Activated T-cell treated with anti-CD3 and anti-CD28 coated beads for 24 hours (primary cell): Measurements from ENCODE around the gene PCSK1.

Experiments
- DNase-seq: peaks from one replicate; pipeline ENCODE4 v3.0.0-alpha.2; 2020; ENCODE audit warnings: low read depth

Gene PCSK1

DNA sequence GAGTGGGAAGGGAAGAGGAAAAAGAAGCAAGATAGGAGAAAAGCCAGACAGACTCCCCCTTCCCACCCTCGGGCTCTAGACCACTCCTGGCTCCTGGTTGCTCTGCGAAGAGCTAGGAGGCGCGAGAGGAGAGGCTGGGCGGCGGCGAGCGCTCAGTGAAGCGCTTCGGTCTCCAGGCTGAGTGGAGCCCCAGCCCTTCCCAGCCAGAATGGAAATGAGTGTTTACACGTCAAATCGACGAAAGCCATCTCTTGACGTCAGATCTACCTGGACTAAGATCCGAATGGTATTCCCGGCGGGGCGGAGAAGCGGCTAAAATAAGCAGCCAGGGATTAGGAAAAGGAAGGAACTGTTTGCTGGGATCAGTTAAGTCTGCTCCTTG, at the start of gene PCSK1:
Gene PCSK1, minus strand, starts transcription at position 183 of the 382 bp plus-strand sequence. CDS start 206 bp downstream, outside the sequence.
- DNase-seq = no peak

DNA sequence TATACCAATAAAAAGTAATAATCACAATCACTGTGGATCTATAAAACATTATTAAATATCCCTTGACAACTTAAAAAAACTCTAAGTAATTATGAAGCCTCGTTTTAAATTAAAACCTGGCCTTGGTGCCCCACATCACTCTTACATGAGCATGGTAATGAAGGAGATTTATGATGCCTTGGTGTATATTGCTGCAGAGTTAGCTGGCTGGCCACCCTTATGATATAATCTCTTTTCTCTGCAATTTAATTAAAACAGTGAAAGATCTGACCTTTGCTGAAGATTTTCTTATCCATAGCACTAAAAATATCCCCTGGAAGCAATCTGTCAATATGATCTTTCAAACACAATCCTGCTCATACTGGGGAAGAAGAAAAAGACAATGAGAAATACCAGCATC, 48.8 kb upstream of the PCSK1 start:
- no peak for DNase-seq

DNA sequence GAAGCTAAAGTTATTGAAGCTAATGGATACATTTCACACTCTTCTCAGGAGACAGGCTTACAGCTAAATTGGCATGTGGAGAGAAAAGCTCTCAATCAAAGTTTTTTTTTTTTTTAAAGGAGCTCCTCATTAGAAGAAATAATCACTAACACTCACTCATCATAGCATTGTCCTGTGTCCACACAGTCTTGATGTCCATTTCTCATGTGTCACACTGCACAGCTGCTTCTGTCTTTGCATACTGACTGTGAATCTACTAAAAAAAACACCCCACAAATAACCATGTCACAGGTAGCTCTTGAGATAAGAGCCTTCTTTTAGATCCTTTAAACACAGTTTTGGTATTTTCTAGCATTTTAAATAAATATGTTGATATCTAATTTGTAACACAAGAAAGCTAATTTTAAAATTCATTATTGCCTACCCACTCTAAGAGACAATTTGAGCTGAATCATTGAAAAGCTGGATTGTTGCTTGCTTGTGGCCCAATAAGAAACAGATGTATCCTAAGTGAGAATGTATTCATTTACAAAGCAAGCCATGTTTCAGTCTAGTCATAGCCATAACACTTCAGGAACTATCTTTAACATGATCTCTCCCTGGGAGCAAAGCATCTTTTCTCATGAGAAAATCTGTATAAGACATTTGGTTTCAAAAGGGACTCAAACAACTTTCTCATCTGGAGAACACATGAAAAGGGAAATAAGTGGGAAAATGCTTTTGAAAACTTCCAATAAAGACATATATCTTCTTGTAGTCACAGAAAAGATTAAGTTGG, 48.1 kb upstream of the PCSK1 start:
- no peak for DNase-seq

DNA sequence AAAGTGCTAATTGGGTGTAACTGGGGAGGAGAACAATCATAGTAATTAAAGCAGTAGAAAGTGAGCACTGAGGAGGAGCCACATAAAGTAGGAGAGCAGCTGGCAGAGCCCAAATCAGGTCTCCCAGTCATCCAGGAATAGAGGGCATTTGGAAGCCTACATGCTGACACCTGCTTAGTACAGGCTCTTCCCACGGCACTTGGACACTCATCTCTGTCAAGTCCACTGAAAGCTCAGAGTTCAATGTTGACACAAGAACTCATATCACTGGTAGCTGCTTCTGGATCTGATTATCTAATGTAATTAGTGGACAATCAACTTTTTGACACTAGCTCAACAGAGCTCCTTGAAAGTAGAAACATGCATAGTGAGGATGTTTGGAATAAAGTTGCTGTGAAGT, 45.9 kb upstream of the PCSK1 start:
- no peak for DNase-seq

DNA sequence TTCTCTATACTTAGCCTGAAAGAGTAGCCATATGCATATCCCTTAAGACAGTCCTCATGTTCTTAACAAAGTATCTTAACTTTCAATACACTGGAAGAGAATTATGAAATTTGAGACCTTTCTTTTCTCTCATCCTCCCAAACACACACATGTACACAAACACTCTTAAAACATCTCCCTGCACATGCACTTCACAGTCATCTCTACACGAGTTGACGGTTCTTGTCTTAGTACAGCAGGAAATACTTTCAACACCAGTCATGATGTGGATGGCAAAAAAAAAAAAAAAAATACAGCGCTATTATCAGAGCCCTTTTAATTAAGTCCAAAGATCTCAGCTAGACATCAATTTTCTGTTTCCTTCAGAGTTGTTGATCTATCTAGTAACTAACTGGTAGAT, 43.6 kb upstream of the PCSK1 start:
- no peak for DNase-seq

DNA sequence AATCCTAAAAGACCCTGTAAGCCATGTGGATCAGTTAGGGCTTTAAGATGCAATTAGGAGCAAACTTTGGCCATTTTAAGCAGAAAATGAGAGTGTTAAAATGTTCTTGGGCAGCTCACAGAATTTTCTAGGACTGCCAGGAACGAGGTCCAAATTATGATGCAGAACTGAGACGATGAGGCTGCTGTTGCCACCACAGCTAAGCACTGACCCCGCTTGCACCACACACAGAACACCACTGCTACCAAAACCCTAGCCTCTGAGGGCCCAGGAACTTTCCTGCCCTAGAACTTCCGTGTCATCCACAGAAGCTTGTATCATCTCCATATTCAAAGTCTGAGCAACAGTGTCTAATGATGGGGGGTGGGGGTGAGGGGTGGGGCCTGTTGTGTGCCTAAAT, 41.0 kb upstream of the PCSK1 start:
- DNase-seq = no peak

DNA sequence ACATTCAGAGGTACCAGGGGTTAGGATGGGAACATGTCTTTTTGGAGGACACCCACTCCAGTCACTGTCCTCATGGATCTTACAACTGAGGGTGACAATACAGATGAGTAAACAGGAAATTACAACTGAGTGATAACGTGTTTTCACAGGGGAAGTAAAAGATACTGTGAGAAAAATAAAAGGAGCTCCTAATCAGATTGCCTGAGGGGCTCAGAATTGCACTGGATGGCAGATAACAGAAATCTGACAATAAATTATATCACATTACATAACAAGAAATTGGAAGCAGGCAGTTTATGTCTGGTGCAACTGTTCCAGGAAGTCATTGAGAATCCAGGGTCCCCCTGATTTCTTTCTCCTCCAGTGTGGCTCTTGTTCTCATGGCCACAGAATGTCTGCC, 40.1 kb upstream of the PCSK1 start:
- no peak for DNase-seq

DNA sequence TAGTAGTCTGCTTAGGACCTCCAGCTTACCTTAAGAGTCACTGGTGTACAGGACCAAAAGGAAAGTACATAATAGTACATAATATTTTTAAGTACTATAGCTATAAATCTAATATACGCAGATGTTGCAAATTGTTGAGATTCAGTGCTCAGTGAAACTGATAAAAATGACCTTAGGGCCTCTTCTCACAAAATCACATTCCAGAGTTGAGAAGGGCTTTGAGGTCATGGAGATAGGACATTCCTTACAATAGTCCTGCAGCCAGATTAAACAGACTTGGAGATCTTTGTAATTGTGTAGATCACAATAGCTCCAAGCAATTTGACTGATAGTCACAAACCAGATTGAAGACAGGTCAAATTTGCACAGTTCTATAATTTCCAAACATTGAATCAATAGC, 37.7 kb upstream of the PCSK1 start:
- DNase-seq = no peak

DNA sequence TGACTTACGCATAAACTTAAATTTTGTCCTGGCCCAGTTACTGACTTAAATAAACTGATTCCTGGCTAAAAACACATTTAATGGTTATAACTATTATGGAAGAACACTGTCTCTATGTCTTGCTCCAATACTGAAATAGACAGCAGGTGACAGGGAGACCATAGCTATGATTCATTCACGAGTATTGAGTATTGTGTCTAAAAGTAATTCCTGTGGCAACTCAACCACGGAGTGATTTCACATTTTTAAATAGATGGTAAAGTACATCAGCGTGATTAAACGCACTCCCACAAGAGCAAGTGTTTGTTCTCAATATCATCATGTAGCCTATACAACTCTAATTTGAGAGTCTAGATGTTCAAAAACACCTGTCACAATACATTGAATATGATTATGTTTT, 35.9 kb upstream of the PCSK1 start:
- DNase-seq = no peak

DNA sequence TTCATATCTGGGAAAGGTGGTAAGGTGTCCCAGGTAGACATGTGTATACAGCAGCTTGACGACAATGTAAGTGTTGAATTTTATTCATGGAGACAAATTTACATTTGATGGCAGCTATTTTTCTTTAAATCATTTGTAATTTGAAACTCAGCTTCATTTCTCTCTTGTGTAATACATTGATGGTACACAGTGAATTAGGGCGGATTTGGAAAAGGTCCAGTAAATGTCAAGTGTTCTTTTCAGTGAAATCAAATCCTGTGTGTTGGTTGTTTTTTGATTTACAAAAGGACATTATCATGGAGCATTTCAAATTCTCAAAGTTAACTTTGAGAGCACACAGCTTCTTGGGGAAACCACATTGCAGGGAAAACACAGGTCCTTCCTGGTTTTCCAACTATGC, 30.0 kb upstream of the PCSK1 start:
- DNase-seq = no peak

DNA sequence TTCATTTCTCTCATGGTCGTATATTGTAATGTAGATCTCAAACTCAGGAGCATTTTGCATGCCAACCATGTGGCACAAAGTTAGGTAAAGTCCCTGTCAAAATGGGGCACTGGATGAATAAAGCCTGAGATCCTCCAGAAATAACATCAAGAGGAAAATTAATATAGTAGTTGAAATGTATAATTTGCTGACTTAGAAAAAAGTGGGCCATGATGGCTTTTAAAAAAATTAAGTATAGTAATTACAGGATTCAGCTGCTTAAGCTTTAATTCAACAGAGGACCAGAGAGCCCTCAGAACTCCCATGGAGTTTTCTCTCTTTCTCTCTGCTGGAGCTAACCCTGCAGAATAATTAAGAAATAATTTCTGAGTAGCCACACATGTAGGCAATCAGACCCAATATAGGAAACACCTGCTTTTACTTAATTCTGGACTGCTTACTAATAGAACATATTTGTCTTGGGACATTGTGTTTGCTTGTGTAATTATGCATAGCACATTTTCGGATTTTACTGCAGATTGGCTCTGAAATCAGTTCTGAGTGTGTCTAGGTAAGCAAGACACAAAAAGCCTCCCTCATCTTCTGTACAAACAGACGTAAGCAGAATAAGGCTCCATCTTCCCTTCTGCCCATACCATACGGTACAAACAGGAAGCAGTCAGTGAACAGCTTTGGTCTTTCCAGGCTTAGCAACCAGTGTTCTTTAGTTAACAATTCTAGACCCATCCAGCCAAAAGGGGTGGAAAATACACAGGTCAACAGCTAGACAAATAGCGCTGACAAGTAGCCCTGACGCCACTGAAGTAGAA, 26.5 kb upstream of the PCSK1 start:
- DNase-seq = no peak

DNA sequence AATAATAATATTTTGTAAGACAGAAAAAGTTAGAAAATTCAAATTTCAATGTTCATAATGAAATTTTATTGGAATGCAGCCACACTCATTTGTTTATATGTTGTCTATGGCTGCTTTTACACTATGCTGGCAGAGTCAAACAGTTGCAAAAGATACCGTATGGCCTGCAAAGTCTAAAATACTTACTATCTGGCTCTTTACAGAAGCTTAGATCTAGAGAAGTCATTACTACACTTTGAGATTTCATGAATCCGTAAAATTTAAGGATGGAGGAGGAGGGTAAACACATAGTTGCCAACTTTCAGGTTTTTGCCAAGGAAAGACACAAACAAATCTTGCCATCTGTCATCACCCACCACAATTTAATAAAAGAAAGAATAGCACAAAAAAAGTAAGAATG, 25.1 kb upstream of the PCSK1 start:
- DNase-seq = no peak

DNA sequence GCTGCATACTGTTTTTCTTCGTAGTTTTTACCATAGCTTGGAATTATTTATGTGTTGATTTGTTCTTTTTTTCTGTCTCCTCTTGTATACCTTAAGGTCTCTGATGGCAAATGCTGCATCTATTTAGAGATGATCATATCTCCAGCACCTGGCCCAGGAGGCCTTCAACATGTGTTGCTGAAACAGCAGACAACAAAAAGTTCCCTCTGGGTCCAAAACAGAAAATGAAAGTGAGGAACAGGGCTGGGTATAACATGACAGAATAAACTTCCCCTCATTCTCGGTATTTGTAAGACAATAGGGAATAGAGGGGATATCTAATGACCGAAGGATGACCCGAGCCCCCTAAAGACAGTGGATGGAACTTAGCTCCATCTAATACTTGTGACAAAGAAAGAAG, 22.7 kb upstream of the PCSK1 start:
- DNase-seq = no peak

DNA sequence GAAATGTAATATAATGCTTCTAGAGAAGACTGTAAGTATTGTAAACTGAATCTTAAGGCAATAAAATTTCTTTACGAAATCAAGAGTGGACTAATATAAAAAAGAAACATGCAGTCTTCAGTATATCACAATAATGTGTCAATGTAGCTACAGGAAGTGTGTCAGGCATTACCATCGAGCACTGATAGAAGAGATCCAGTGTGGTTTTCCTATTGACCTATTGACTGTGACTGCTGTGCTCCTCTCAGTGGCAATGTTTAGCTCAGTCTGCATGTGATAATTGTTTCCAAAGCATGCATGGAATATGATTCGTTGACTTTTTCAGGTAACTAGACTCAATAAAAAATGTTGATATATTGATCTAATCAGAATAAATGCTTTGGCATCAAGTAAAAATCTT, 20.3 kb upstream of the PCSK1 start:
- DNase-seq = no peak

DNA sequence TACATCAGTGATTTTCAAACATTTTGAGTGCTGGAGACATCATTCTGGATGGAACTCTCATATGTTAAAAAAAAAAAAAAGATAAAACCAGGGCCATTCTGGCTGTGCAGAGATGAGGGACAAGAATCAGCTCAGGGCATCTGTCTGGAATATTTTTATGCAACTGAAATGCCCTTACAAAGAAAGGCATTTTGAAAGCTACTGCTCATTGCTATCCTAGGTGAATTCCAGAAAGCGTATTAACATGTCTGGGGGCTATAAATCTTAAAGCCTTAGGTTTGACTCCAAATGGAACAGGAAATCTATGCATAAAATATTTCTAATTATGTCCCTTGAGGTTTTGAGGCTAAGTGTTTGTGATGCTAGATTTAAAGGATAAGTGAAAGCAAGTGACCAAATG, 14.9 kb upstream of the PCSK1 start:
- DNase-seq = no peak

DNA sequence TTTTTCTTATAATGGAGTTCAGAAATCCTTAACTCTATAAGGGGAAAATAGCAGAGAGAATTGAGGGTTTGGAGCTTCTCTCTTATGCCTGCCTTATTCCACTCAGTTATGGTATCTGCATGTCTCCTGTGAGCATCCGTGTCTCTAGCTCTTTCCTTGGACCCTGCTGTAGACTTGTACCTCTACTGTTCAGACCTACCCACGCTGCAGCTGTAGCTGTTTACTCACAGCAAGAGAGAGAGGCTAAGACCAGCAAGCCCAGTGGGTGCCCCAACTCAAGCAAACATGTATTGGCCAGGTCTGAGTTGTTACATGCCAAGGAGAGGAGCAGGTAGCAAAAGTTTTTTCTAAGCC, 7.1 kb upstream of the PCSK1 start:
- DNase-seq = no peak

DNA sequence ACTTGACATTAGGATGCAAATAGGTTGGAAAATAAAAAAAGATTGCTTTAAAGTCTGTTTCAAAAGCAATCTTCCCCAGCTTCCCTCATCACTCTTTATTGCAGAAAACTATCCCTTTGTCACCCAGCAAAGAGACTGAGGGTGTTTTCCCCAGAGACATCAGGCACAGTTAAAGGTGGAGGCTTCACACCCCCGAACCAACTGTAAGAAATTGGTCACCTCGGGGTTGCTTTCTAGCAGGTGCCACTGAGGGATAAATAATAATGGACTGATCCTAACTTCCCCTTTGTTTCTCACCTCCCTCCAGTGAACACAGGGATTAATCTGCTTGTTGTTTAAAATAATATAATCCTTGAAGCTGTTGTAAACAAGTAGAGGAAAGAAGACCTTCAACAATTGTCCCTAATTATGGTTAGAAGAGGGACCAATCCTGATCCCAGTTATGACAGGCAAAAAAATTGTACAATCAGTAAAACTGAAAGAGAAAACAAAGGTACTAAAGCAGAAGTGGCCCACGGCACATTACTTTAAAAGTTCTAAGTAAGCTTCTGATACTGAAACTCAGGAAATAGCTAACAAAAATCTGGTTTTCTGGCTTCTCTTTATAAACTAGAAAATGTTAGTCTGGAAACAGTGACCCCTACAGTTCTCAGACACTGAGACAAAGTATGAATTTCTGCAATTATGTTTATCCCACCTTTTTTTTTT, 6.6 kb upstream of the PCSK1 start:
- DNase-seq = no peak

DNA sequence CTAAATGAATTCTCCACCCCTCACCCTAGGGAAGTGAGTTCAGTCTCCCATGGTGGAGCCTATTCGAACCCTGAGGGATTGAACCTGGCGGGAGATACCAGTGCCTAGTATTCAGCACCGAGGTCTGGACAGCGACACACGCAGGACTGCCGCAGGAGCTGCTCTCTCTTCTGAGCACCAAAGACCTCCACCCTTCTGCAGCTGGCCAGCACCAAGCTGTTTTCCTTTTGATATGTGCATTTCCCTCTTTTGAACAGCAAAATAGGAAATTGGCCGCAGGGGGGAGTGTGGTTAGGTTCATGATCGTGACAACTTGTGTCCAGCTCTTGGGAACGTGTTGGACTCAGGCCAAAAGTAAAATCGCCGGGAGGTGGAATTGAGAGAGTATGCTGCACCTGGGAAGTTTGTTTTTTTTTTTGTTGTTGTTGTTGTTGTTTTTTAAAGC, 1.2 kb upstream of the PCSK1 start:
- DNase-seq = no peak

DNA sequence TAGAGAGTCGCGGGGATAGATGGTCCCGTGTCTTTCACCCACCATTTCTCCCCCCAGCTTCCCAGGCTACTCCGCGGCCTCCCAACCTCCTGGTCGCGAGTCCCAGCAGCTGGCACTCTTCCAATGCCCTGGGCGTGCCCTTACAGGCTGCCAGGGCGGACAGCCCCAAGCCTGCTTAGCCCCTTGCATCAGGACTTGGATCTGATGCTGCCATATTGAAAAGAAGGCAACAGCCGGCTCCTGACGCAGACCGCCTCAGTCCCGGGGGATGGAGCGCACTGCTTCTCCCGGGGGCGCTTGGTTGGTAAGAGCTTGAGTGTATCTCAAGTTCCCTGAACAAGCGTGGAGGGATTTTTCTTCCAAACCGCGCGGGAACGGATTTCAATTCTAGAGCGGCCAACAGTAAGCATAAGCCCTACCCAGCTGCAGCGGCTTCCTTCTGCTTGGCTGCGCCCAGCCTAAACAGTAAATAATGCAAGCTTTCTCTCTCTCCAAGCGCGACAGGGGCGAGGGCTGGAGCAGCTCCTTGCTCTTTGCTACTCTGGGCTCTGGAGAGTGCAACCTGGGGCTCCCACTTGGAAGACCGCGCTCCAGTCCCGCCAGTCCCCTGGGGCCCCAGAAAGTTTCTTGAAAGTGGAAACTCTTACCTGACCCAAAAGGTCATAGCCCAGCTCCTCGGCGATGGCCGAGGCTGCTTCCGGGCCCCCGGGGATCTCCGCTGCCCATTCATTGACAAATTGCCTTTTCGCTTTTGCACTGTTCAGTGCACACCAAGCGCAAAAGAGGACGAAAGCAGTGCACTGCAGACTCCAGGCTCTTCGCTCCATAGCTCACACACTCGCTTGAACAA, 607 bp downstream of the PCSK1 start:
- DNase-seq = no peak

DNA sequence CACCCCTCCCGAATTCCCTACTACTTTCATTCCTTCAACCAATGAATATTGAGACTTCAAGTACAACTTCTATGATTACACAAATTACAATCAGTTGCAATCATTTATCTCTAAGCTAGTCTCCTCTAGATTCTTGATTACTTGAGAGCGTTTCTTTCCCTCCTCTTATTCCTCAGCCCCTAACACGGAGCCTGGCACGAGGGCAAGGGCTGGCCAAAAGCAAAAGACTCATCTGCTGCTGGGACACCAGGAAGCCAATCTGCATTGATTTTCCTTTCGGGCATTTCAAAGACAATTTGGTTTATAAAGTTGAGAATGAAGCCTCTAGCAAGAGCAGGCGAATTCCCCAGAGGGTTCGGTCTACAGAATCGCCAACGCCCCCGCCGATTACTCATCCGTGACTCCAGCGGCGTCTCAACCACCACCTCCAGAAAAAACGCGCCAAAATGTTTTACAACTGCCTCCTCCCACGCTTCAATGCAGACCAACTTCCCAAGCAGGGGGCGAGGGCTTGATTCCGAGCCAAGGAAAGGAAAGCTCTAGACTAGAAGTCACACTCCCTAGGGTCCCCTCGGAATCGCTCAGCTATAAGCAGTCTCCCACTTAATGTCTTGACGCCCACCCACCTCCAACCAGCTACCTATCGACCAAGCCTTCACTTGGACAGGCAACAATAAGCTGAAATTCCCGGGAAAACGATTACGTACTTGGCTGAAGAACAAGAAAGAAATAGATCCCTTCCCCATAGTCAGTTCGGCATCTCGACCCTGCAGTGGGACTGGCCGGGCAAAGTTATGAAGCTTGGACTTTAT, 1.5 kb downstream of the PCSK1 start:
- peak; percentile 4 for DNase-seq

DNA sequence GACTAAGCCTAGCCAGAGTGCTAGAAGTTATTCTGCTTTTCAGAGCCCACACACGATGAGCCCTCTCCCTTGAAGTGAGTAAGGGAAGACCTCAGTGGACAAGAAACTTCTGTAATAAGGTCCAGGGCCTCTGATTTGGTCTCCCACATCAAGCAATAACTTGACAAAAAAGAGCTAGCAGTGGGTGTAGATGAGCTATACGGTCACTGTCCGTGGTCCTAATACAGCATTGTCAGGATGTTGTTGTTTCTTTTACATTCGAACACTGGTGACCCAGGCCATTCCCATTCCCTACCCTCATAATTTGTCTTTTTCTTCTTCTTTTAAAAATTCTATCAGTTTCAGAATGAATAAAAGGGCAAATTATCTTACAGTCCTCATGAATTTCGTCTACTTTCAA, 5.2 kb downstream of the PCSK1 start:
- DNase-seq = no peak
